HG03060 (cell line): ENCODE measurements around the gene VRK3.
"Not testable (repeated sequence)": the region's sequence is repeated elsewhere in the genome, so short reads cannot be mapped to it uniquely, and the experiment has no call there.

Experiments
- ATAC-seq: cut with Tn5 transposase; IDR thresholded peaks from one replicate; pipeline ENCODE4 v1.9.1; 2021; ENCODE audit warnings: low read depth, moderate number of reproducible peaks; ENCODE audit not compliant: unreplicated experiment

VRK3 gene

GRCh38 chr19:49999371-50000010 lies 25.7 kb downstream of the VRK3 start:
- no peak for ATAC-seq

- no peak for ATAC-seq
Measured at GRCh38 chr19:49997709-49998108, 27.5 kb downstream of the VRK3 start.

GRCh38 chr19:49988433-49988832 lies 36.7 kb downstream of the VRK3 start:
- no peak for ATAC-seq

- ATAC-seq = no peak
Measured at GRCh38 chr19:49988007-49988406, 37.2 kb downstream of the VRK3 start.

- ATAC-seq = no peak
Measured at GRCh38 chr19:49987159-49987698, 37.9 kb downstream of the VRK3 start.

- no peak for ATAC-seq
Measured at GRCh38 chr19:49986354-49986753, 38.8 kb downstream of the VRK3 start.

- ATAC-seq = no peak
Measured at GRCh38 chr19:49985871-49986270, 39.3 kb downstream of the VRK3 start.

- no peak for ATAC-seq
Measured at GRCh38 chr19:49984491-49984890, 40.7 kb downstream of the VRK3 start.

GRCh38 chr19:49983645-49984229 lies 41.4 kb downstream of the VRK3 start:
- no peak for ATAC-seq

- no peak for ATAC-seq
Measured at GRCh38 chr19:49981603-49982593, 43.3 kb downstream of the VRK3 start.

GRCh38 chr19:49978324-49978723 lies 46.8 kb downstream of the VRK3 start:
- no peak for ATAC-seq

GRCh38 chr19:49977881-49978280 lies 47.3 kb downstream of the VRK3 start:
- ATAC-seq = no peak

GRCh38 chr19:49977076-49977475 lies 48.1 kb downstream of the VRK3 start:
- no peak for ATAC-seq

GRCh38 chr19:49976496-49976895 lies 48.7 kb downstream of the VRK3 start:
- ATAC-seq = no peak

GRCh38 chr19:49975051-49975450 lies 50.1 kb downstream of the VRK3 start:
- no peak for ATAC-seq

GRCh38 chr19:49973987-49974386 lies 51.2 kb downstream of the VRK3 start:
- ATAC-seq = no peak

GRCh38 chr19:49972841-49973240 lies 52.3 kb downstream of the VRK3 start:
- ATAC-seq = no peak

GRCh38 chr19:49971991-49972411 lies 53.2 kb downstream of the VRK3 start:
- no peak for ATAC-seq

GRCh38 chr19:49969355-49969754 lies 55.8 kb downstream of the VRK3 start:
- ATAC-seq = not testable (repeated sequence)

GRCh38 chr19:49968279-49968922 lies 56.8 kb downstream of the VRK3 start:
- ATAC-seq = no peak

- not testable (repeated sequence) for ATAC-seq
Measured at GRCh38 chr19:49960980-49961379, 64.2 kb downstream of the VRK3 start, which contains the start of gene SIGLEC11. Gene SIGLEC11, minus strand, starts transcription at chr19:49961172. Its CDS starts 91 bp downstream, at chr19:49961081.
